Measurements from ENCODE around the gene GREB1L.

The GREB1L gene

DNA sequence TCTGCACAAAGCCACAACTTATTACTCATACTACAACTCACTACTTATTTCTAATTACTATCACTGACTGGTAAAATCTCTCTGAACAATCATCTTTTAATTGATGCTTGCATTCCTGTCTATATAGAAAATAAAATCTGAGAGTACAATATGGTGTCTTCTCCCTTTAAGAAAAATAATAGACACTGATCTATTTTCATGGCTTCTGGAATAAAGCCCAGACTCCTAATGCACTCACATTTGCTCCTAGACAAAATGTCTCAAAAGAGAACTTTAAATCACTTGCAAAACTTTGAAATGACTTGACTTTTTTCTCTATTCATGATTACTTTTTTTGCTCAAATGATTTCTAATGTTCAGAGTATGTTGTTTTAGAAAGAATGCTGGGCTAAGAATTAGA, 329.7 kb downstream of the GREB1L start:
- no peak for TF ChIP-seq POLR2A (IDR thresholded peaks at IDR 0.05; ENCODE audit: low read depth, low read length)
- DNase-seq (ENCODE audit: insufficient read length, low spot score) (no peak), FAIRE-seq (no peak)
